PC-9 (cell line): ENCODE data around the gene TMEM266. TPM values are rescaled to one million over a fixed set of nuclear protein-coding genes. Genes with fewer than 3 reads are reported as not detected.
A peak's percentile ranks its signal among the peaks of the same experiment; 100 is the strongest.

ENCODE experiments used
- BruUV-seq: library from RNA; stranded (reverse); fragments of 400-500 nt; replicated peaks from 2 replicates; lab custom pipeline; 2021; lab: Mats Ljungman, UMichigan
- CTCF ChIA-PET: fragments of 300-600 bp; sonication (Branson Sonifier 250); formaldehyde crosslinking; loops from one replicate; lab custom pipeline; 2022; ENCODE audit warnings: antibody characterized with exemption; lab: Charles Lee
- POLR2A ChIA-PET: fragments of 300-600 bp; sonication (Branson Sonifier 250); formaldehyde crosslinking; loops from one replicate; lab custom pipeline; 2022; ENCODE audit warnings: antibody characterized with exemption; ENCODE audit not compliant: unreplicated experiment; lab: Charles Lee
- DNase-seq, 2 experiments: peaks; one replicate each; pipeline versions ENCODE4 v3.0.0 to v3.0.0-alpha.2; 2015 to 2022; ENCODE audit warnings: mixed read lengths in 1 of 2
- H2AFZ ChIP-seq: fragments of 200-600 bp; sonication (generic); 2 replicates; pipeline ENCODE4 v1.8.1; 2017; ENCODE audit warnings: antibody characterized with exemption
- H3F3A ChIP-seq: fragments of 200-600 bp; sonication (generic); 2 replicates; pipeline ENCODE4 v1.8.1; 2017; ENCODE audit warnings: antibody characterized with exemption, mild to moderate bottlenecking, low read depth; ENCODE audit not compliant: insufficient read depth
- H3K27ac ChIP-seq: fragments of 200-600 bp; sonication (generic); 2 replicates; pipeline ENCODE4 v1.6.1; 2016; ENCODE audit warnings: mixed run types
- H3K27me3 ChIP-seq: fragments of 200-600 bp; sonication (generic); 2 replicates; pipeline ENCODE4 v1.6.1; 2016; ENCODE audit warnings: low read depth, mixed run types; ENCODE audit not compliant: insufficient read depth
- H3K36me3 ChIP-seq: fragments of 200-600 bp; sonication (generic); 2 replicates; pipeline ENCODE4 v1.6.1; 2016; ENCODE audit warnings: low read depth, mixed run types
- H3K4me1 ChIP-seq: fragments of 200-600 bp; sonication (generic); replicated peaks from 2 replicates; pipeline ENCODE4 v1.6.1; 2016; ENCODE audit warnings: mixed run types; ENCODE audit not compliant: insufficient read depth
- H3K4me2 ChIP-seq: fragments of 200-600 bp; sonication (generic); 2 replicates; pipeline ENCODE4 v1.6.1; 2017; ENCODE audit warnings: mixed run types
- H3K4me3 ChIP-seq: fragments of 200-600 bp; sonication (generic); 2 replicates; pipeline ENCODE4 v1.6.1; 2016; ENCODE audit warnings: mixed run types
- H3K79me2 ChIP-seq: fragments of 200-600 bp; sonication (generic); 2 replicates; pipeline ENCODE4 v1.6.1; 2017; ENCODE audit warnings: low read depth, mixed run types
- H3K9me2 ChIP-seq: fragments of 200-600 bp; sonication (generic); 2 replicates; pipeline ENCODE4 v1.8.1; 2017; ENCODE audit warnings: mild to moderate bottlenecking; ENCODE audit not compliant: insufficient read depth
- H3K9me3 ChIP-seq: fragments of 200-600 bp; sonication (generic); 2 replicates; pipeline ENCODE4 v1.8.1; 2016; ENCODE audit warnings: low read depth; ENCODE audit not compliant: insufficient read depth
- H4K20me1 ChIP-seq: fragments of 200-600 bp; sonication (generic); 2 replicates; pipeline ENCODE4 v1.8.1; 2017; ENCODE audit not compliant: insufficient read depth
- EZH2 ChIP-seq: fragments of 200-600 bp; sonication (generic); IDR thresholded peaks from 2 replicates; pipeline ENCODE4 v1.8.0; 2017; ENCODE audit warnings: antibody characterized with exemption, low read depth
- intact Hi-C: fragments of 100-400 bp; cut with micrococcal nuclease; formaldehyde crosslinking; loops from one replicate; pipeline ENCODE4 v1.10.0; 2022; ENCODE audit not compliant: unreplicated experiment
- total RNA-seq: library from RNA; stranded (reverse); gene quantifications from 2 replicates; pipeline ENCODE4 v1.2.3, GENCODE V29; 2021
- TF ChIP-seq, protein P1 (sequence below): fragments of 200-600 bp; sonication (generic); conservative IDR thresholded peaks from 2 replicates; pipeline ENCODE4 v1.6.1; 2017; ENCODE audit warnings: mixed run types, antibody characterized with exemption, mild to moderate bottlenecking, moderate library complexity

TMEM266 gene
- total RNA-seq, 1 experiment from 2014 or later = 0.41 TPM

DNA sequence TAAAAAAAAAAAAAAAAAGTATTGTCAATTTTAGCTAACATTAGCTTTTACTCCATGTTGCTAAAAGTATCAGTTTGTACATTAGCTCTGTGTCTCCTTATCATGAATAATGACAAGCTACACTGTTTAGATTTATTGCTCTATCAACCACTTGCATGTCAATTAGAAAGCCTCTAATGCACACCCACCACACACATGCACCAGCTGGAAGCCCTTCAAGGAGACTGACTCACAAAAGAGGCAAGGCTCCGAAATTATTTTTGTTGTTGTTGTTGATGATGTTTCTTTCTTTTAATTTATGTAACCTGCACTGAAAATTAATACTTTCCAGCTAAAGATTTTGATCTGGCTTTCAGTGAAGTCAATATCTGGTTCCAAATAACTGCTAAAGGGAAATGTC, 180.0 kb downstream of the TMEM266 start:
- Histone ChIP-seq H3K4me3 (no peak overlapping the region), H4K20me1 (peaks cover 11% of the 10 kb centered on the region), H3K9me2 (no peaks in the 10 kb centered on the region), H3K27me3 (no peaks in the 10 kb centered on the region), H3K4me2 (no peak overlapping the region), H3K27ac (no peak overlapping the region), H3K9me3 (no peaks in the 10 kb centered on the region), H3F3A (peaks cover 27% of the 10 kb centered on the region), H3K4me1 (no peaks in the 10 kb centered on the region), H3K79me2 (no peaks in the 10 kb centered on the region), H2AFZ (no peak overlapping the region), H3K36me3 (peaks cover 15% of the 10 kb centered on the region)
- no peak for DNase-seq
- TF ChIP-seq EZH2 = no peak
- TF ChIP-seq, protein P1, sequence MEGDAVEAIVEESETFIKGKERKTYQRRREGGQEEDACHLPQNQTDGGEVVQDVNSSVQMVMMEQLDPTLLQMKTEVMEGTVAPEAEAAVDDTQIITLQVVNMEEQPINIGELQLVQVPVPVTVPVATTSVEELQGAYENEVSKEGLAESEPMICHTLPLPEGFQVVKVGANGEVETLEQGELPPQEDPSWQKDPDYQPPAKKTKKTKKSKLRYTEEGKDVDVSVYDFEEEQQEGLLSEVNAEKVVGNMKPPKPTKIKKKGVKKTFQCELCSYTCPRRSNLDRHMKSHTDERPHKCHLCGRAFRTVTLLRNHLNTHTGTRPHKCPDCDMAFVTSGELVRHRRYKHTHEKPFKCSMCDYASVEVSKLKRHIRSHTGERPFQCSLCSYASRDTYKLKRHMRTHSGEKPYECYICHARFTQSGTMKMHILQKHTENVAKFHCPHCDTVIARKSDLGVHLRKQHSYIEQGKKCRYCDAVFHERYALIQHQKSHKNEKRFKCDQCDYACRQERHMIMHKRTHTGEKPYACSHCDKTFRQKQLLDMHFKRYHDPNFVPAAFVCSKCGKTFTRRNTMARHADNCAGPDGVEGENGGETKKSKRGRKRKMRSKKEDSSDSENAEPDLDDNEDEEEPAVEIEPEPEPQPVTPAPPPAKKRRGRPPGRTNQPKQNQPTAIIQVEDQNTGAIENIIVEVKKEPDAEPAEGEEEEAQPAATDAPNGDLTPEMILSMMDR = no peak
- intact Hi-C loops = loop anchor here (5.0 kb wide), 2 partner anchors 47 to 628 kb away; no protein-coding TSS in a partner anchor
- ChIA-PET POLR2A (no interaction called here), CTCF (interaction anchor here (0.5 kb wide), 1 partner anchor 131 kb away, joined by 4 read pairs; no protein-coding TSS in a partner anchor)
- no TSS peak for BruUV-seq

DNA sequence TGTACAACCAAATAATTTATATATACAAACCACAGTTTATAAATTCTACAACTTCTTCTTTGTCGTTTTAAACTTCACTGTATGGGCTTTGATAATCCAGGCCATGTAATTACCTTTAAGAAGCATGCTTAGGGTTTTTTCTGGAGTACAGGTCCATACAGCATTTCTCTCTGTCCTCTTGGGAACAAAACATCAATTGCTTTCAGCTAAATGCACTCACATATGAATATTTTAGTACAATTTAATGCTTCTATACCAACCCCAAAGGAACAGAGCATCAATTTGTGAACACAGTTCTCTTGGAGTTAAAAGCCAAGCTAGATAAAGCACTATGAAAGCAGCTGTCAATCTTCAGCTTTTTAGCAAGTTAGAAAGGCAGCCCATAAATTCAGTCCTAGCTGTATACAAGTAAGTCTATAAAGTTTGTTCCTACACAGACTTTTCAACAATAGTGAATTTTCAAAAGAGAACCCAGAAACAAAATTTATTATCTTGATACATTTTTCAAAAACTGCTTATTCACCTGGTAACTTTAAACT, 185.4 kb downstream of the TMEM266 start:
- H4K20me1 ChIP-seq = no peaks in the 10 kb centered on the region; the same call in 1 of the 2 replicates
- no peak overlapping the region for H2AFZ ChIP-seq
- no peaks in the 10 kb centered on the region for H3K27me3 ChIP-seq
- H3K9me3 ChIP-seq = no peaks in the 10 kb centered on the region
- H3K4me1 ChIP-seq = no peaks in the 10 kb centered on the region
- intact Hi-C loops = no loop called here
- no peaks in the 10 kb centered on the region for H3K9me2 ChIP-seq
- BruUV-seq = no TSS peak
- ChIA-PET CTCF (no interaction called here), POLR2A (no interaction called here)
- TF ChIP-seq EZH2 = no peak
- TF ChIP-seq, protein P1 = no peak
- no peak for DNase-seq
- no peaks in the 10 kb centered on the region for H3K79me2 ChIP-seq
- no peak overlapping the region for H3K4me3 ChIP-seq
- H3K36me3 ChIP-seq = peaks cover 18% of the 10 kb centered on the region
- H3F3A ChIP-seq = peaks cover 4% of the 10 kb centered on the region; the same call in 1 of the 2 replicates
- H3K27ac ChIP-seq = no peak overlapping the region
- no peak overlapping the region for H3K4me2 ChIP-seq

DNA sequence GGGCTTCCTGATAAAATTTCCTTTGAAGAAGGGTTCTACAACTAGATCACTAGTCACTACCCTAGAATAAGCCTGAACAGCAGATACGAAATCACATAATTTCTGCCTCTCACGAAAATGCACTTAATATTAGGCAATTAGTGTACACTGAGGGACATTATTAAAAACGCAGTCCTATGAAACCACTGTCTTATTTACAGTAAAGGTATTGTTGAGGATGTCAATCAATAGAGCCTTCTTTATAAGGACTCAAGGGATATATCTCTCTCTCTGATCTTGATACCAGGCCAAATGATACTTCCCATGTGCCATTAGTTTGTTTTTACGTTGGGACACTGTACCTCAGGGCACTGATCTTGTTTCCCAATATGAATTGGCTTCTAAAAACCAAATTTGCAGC, 191.9 kb downstream of the TMEM266 start:
- peak overlapping the region; percentile 46 for H3K4me2 ChIP-seq
- no peak overlapping the region for H3K4me3 ChIP-seq
- intact Hi-C loops = no loop called here
- no peak overlapping the region for H3K27ac ChIP-seq
- H3F3A ChIP-seq = no peaks in the 10 kb centered on the region; the same call in none of the 2 replicates
- no TSS peak for BruUV-seq
- H2AFZ ChIP-seq = no peak overlapping the region
- no peaks in the 10 kb centered on the region for H3K9me3 ChIP-seq
- H3K9me2 ChIP-seq = no peaks in the 10 kb centered on the region
- H3K79me2 ChIP-seq = no peaks in the 10 kb centered on the region
- peaks cover 25% of the 10 kb centered on the region for H3K4me1 ChIP-seq
- POLR2A ChIA-PET = no interaction called here
- DNase-seq = no peak
- H3K27me3 ChIP-seq = no peaks in the 10 kb centered on the region
- CTCF ChIA-PET = no interaction called here
- H3K36me3 ChIP-seq = peaks cover 13% of the 10 kb centered on the region; the same call in 1 of the 2 replicates
- no peaks in the 10 kb centered on the region; the same call in 1 of the 2 replicates for H4K20me1 ChIP-seq
- TF ChIP-seq, protein P1 = no peak
- no peak for TF ChIP-seq EZH2
